ENCODE data around the gene LANCL2.

LANCL2 gene

GRCh38 chr7:55444786-55445185, 79.6 kb downstream of the LANCL2 start:
- no peak for DNase-seq (ENCODE audit: low read depth)

GRCh38 chr7:55448526-55448925, 83.4 kb downstream of the LANCL2 start:
- TF ChIP-seq CTCF (IDR thresholded peaks at IDR 0.05; ENCODE audit: insufficient read depth, low read depth, low read length, missing control alignments) = no peak
- DNase-seq (ENCODE audit: low read depth) = no peak
- no peak overlapping the region for H3K4me3 ChIP-seq (ENCODE audit: low read length)

More at GRCh38 chr7:55444786-55445185, 79.6 kb downstream of the LANCL2 start:
- TF ChIP-seq CTCF (IDR thresholded peaks at IDR 0.05; ENCODE audit: insufficient read depth, low read depth, low read length, missing control alignments) = no peak
- no peak overlapping the region for H3K4me3 ChIP-seq (ENCODE audit: low read length)

GRCh38 chr7:55449205-55449991, 84.3 kb downstream of the LANCL2 start:
- no peak for DNase-seq (ENCODE audit: low read depth)
- H3K4me3 ChIP-seq (ENCODE audit: low read length) = no peak overlapping the region
- no peak for TF ChIP-seq CTCF (IDR thresholded peaks at IDR 0.05; ENCODE audit: insufficient read depth, low read depth, low read length, missing control alignments)

- H3K4me3 ChIP-seq (ENCODE audit: low read length) = no peak overlapping the region
- TF ChIP-seq CTCF (IDR thresholded peaks at IDR 0.05; ENCODE audit: insufficient read depth, low read depth, low read length, missing control alignments) = no peak
Measured at GRCh38 chr7:55449992-55450535, 84.9 kb downstream of the LANCL2 start.

GRCh38 chr7:55452971-55453370, 87.8 kb downstream of the LANCL2 start:
- no peak for TF ChIP-seq CTCF (IDR thresholded peaks at IDR 0.05; ENCODE audit: insufficient read depth, low read depth, low read length, missing control alignments)
- no peak overlapping the region for H3K4me3 ChIP-seq (ENCODE audit: low read length)
- no peak for DNase-seq (ENCODE audit: low read depth)

More at GRCh38 chr7:55449992-55450535, 84.9 kb downstream of the LANCL2 start:
- no peak for DNase-seq (ENCODE audit: low read depth)

GRCh38 chr7:55457801-55458200, 92.7 kb downstream of the LANCL2 start:
- H3K4me3 ChIP-seq (ENCODE audit: low read length) = no peak overlapping the region
- no peak for TF ChIP-seq CTCF (IDR thresholded peaks at IDR 0.05; ENCODE audit: insufficient read depth, low read depth, low read length, missing control alignments)
- no peak for DNase-seq (ENCODE audit: low read depth)
